Pancreas (tissue), 10 donors: ENCODE data around the gene NOS1AP. TPM values are rescaled to one million over a fixed set of nuclear protein-coding genes. Genes with fewer than 3 reads are reported as not detected.
"Not testable (repeated sequence)": the region's sequence is repeated elsewhere in the genome, so short reads cannot be mapped to it uniquely, and the experiment has no call there.

ENCODE experiments used
- ATAC-seq, 4 donors: fragments of 200-7000 bp; cut with Tn5 transposase; one replicate each; pipeline versions ENCODE4 v1.8.0 to v1.9.1; 2020; ENCODE audit warnings: mild to moderate bottlenecking in 4 of 4, moderate library complexity in 4 of 4
- DNase-seq, 6 donors: peaks; one replicate each; pipeline ENCODE4 v3.0.0-alpha.2; 2020
- FAIRE-seq: peaks from 2 replicates; lab custom pipeline; 2012; peaks lifted over from hg19 to GRCh38; lab: Jason Lieb, UNC
- H3K27ac ChIP-seq, 4 donors: fragments of 200-600 bp; sonication (generic); 1 replicate in 3 of 4; 2 replicates in 1 of 4; pipeline versions ENCODE4 v1.5.0 to v1.8.0; 2020
- H3K27me3 ChIP-seq, 4 donors: fragments of 200-600 bp; one replicate each; pipeline ENCODE4 v1.8.0; 2021
- H3K36me3 ChIP-seq, 3 donors: fragments of 200-600 bp; sonication (generic) in 1 of 3; one replicate each; pipeline versions ENCODE4 v1.5.0 to v1.8.0; 2020 to 2021
- H3K4me1 ChIP-seq, 3 donors: fragments of 200-600 bp; one replicate each; pipeline ENCODE4 v1.8.0; 2021
- H3K4me3 ChIP-seq, 4 donors: fragments of 200-600 bp; sonication (generic) in 2 of 4; one replicate each; pipeline versions ENCODE4 v1.5.0 to v1.8.0; 2020 to 2021
- H3K9me3 ChIP-seq, 4 donors: fragments of 200-600 bp; one replicate each; pipeline ENCODE4 v1.8.0; 2021
- whole genome bisulfite sequencing, 2 donors: extraction: QIAGEN DNeasy Blood & Tissue Kit; methylation state at CpG; one replicate each; pipeline ENCODE4 v1.1.7; 2013; 5-methylcytosine and 5-hydroxymethylcytosine counted together
- intact Hi-C, 3 donors: fragments of 100-400 bp; cut with DNase I; formaldehyde crosslinking; loops; one replicate each; pipeline versions ENCODE4 v1.11.1 to v1.14.2; 2022
- polyA plus RNA-seq, 2 donors: library from polyadenylated mRNA; stranded (reverse); fragments of 200-250 nt; gene quantifications; one replicate each; pipeline ENCODE4 v1.2.3, GENCODE V29; 2013
- total RNA-seq, 6 donors: library from RNA; stranded (reverse); fragmentation: NEBNext Ultra II Directional in 4 of 6; extraction: Animal tissue kit (Norgen Biotek cat#: 25700) in 4 of 6; gene quantifications; one replicate each; pipeline versions ENCODE4 v1.2.1 to v1.2.4, GENCODE V29; 2021 to 2023
- TF ChIP-seq, protein P1 (sequence below), 4 donors: fragments of 200-600 bp; sonication (generic) in 3 of 4; IDR thresholded peaks; one replicate each; pipeline versions ENCODE4 v1.5.0 to v1.8.0; 2021; ENCODE audit warnings: antibody characterized with exemption in 4 of 4
- donor health status: healthy with polysubstance abuse.
- donor health status: DM: no; HTN: no; CAD: no; lungs with moderate emphysema.
- donor health status: DM: no; HTN: no; CAD: no.
- donor health status: control.
- donor health status: control.
- donor health status: Bipolar disorder and iron deficiency.
- donor health status: DM: yes; HTN: yes; CAD: no.
- donor health status: DM: no; HTN: no; CAD: no.
- donor health status: DM: no; HTN: no; CAD: no.
- donor health status: DM: yes; HTN: yes; CAD: no.

The NOS1AP gene
- total and polyA plus RNA-seq, 8 donors = 0.40 to 2.8 (median 1.7) TPM

DNA sequence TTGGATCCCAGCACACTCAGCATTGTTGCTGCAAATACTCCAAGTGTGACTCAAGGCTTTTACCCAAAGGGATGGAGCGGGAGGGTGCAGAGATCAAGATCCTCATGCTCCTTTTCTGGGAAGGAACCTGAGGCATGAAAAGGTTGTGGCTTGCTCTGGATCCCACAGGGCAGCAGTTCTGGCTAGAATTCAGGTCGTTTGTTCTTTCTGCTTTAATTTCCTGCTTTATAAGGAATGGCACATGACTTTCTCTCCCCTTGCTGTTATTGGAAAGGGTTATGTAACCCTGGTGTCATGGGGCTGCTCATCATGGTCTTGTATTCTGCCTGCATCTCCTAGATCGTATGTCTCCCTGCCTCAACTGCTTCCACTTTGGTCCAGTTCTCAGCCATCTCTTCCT lies 101.6 kb downstream of the NOS1AP start:
- Histone ChIP-seq H3K9me3 (no peaks in the 10 kb centered on the region), H3K36me3 (no peaks in the 10 kb centered on the region), H3K4me3 (no peak overlapping the region), H3K4me1 (peaks cover 8 to 13% (median 10%) of the 10 kb centered on the region in 3 donors), H3K27me3 (no peaks in the 10 kb centered on the region), H3K27ac (no peak overlapping the region)
- WGBS, 2 donors = 69 to 74% methylated on average over 3 of the region's 3 CpGs
- intact Hi-C loops = no loop called here
- FAIRE-seq (no peak), ATAC-seq (no peak), DNase-seq (no peak)
- TF ChIP-seq, protein P1, sequence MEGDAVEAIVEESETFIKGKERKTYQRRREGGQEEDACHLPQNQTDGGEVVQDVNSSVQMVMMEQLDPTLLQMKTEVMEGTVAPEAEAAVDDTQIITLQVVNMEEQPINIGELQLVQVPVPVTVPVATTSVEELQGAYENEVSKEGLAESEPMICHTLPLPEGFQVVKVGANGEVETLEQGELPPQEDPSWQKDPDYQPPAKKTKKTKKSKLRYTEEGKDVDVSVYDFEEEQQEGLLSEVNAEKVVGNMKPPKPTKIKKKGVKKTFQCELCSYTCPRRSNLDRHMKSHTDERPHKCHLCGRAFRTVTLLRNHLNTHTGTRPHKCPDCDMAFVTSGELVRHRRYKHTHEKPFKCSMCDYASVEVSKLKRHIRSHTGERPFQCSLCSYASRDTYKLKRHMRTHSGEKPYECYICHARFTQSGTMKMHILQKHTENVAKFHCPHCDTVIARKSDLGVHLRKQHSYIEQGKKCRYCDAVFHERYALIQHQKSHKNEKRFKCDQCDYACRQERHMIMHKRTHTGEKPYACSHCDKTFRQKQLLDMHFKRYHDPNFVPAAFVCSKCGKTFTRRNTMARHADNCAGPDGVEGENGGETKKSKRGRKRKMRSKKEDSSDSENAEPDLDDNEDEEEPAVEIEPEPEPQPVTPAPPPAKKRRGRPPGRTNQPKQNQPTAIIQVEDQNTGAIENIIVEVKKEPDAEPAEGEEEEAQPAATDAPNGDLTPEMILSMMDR (IDR thresholded peaks at IDR 0.05) = no peak

DNA sequence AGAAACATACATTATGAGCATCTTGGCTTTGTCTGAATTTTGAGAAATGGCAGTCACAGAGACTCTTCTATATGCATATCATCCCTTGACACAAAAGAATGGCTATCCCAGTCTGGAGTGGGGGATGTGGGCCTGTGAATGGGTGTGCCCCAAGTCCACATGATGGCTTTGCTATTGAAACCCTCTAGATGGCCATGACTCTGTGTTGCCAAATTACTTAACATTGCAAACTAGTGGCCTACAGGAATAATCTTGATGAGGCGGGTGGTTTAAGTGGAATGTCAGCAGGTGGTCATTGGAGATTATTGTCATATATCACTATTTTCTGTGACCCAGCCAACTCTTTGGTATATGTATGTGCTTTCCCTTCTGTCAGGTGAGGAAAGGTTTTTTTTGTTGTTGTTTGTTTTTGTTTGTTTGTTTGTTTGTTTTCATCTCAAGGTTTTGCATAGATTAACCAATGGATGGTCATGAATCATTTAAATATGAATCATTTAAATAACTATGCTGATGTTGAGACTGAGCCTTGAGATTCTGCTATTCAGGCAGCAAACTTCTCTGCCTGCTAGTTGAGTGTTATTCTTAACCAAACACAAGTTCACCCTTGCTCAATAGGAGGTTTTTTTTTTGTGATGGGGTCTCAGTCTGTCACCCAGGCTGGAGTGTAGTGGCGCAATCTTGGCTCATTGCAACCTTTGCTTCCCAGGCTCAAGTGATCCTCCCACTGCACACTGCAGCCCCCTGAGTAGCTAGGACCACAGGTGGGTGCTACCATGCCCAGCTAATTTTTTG lies 103.0 kb downstream of the NOS1AP start:
- H3K4me1 ChIP-seq = peaks cover 7 to 13% (median 10%) of the 10 kb centered on the region in 3 donors
- no peaks in the 10 kb centered on the region for H3K36me3 ChIP-seq
- H3K27me3 ChIP-seq = no peaks in the 10 kb centered on the region
- intact Hi-C loops = no loop called here
- ATAC-seq (no peak), FAIRE-seq (no peak), DNase-seq (no peak)
- H3K9me3 ChIP-seq = no peaks in the 10 kb centered on the region
- no peak overlapping the region for H3K27ac ChIP-seq
- 95 to 98% methylated on average over 2 of the region's 2 CpGs for WGBS, 2 donors
- TF ChIP-seq, protein P1 (IDR thresholded peaks at IDR 0.05) = no peak
- H3K4me3 ChIP-seq = no peak overlapping the region

DNA sequence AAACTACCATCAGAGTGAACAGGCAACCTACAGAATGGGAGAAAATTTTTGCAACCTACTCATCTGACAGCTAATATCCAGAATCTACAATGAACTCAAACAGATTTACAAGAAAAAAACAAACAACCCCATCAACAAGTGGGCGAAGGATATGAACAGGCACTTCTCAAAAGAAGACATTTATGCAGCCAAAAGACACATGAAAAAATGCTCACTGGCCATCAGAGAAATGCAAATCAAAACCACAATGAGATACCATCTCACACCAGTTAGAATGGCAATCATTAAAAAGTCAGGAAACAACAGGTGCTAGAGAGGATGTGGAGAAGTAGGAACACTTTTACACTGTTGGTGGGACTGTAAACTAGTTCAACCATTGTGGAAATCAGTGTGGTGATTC lies 104.1 kb downstream of the NOS1AP start:
- H3K27me3 ChIP-seq, intact Hi-C loops, H3K27ac ChIP-seq, FAIRE-seq, ATAC-seq, DNase-seq, H3K4me1 ChIP-seq, H3K4me3 ChIP-seq, H3K36me3 ChIP-seq, H3K9me3 ChIP-seq: not testable (repeated sequence)
- WGBS, 2 donors = 100% methylated on average over 1 of the region's 1 CpG

DNA sequence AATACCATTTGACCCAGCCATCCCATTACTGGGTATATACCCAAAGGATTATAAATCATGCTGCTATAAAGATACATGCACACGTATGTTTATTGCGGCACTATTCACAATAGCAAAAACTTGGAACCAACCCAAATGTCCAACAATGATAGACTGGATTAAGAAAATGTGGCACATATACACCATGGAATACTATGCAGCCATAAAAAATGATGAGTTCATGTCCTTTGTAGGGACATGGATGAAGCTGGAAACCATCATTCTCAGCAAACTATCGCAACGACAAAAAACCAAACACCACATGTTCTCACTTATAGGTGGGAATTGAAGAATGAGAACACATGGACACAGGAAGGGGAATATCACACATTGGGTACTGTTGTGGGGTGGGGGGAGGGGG lies 104.5 kb downstream of the NOS1AP start:
- intact Hi-C loops, ATAC-seq, FAIRE-seq, H3K27me3 ChIP-seq, DNase-seq, H3K9me3 ChIP-seq, H3K4me3 ChIP-seq, H3K27ac ChIP-seq, H3K36me3 ChIP-seq: not testable (repeated sequence)
- peaks cover 6 to 11% (median 9%) of the 10 kb centered on the region in 3 donors for H3K4me1 ChIP-seq
- 96 to 100% methylated on average over 2 of the region's 4 CpGs for WGBS, 2 donors

DNA sequence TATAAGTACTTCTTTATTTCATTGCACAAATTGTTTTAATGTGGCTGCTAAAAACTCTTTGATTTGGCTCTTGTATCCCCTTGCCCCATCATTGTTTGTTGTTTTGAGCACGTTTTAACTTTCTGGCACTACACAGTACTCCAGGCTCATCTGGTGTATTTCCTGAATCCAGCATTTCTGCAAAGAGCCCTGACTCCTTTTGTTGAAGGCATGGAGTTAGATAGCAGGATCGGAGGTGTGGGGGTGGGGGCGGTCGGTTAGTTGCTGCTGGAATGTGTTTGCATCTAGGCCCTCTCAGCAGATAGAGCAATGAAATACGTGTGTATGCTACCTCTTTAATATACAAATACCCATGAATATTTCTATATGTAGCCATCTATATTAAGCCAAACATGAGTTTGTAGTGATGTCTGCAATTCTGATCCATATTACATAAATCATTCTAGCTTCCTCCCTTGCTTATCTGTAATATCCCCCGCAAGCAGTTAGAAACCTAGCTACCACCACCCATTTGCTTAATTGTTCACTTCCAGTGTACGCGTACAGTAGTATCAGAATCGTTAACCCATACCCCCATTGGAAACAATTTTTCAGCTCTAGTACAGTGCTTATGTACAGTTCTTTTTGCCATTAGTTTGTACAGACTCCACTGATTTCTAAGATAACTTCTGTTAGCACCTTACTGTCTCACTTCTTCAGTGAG lies 106.0 kb downstream of the NOS1AP start:
- ATAC-seq = no peak
- TF ChIP-seq, protein P1 (IDR thresholded peaks at IDR 0.05) = no peak
- H3K9me3 ChIP-seq = no peaks in the 10 kb centered on the region
- H3K27me3 ChIP-seq = no peaks in the 10 kb centered on the region
- H3K36me3 ChIP-seq = no peaks in the 10 kb centered on the region
- intact Hi-C loops = no loop called here
- no peak for DNase-seq
- no peak overlapping the region for H3K4me3 ChIP-seq
- no peak overlapping the region for H3K27ac ChIP-seq
- WGBS, 2 donors = 70 to 81% methylated on average over 9 of the region's 9 CpGs
- H3K4me1 ChIP-seq = peaks cover 6 to 16% (median 10%) of the 10 kb centered on the region in 3 donors
- no peak for FAIRE-seq
